NCI-H226 (cell line): ENCODE results near the gene FYN.
"Not testable (repeated sequence)": the region's sequence is repeated elsewhere in the genome, so short reads cannot be mapped to it uniquely, and the experiment has no call there.

Experiments used
- DNase-seq: peaks from one replicate; pipeline ENCODE4 v3.0.0-alpha.2; 2015

The FYN gene

GRCh38 chr6:111648100-111648499 is 225.2 kb downstream of the FYN start:
- no peak for DNase-seq

- DNase-seq, result no peak
Observed at GRCh38 chr6:111646942-111647341, 226.3 kb downstream of the FYN start.

GRCh38 chr6:111646034-111646433 is 227.2 kb downstream of the FYN start:
- DNase-seq, result no peak

GRCh38 chr6:111644893-111645430 is 228.3 kb downstream of the FYN start:
- DNase-seq, result no peak

DNA sequence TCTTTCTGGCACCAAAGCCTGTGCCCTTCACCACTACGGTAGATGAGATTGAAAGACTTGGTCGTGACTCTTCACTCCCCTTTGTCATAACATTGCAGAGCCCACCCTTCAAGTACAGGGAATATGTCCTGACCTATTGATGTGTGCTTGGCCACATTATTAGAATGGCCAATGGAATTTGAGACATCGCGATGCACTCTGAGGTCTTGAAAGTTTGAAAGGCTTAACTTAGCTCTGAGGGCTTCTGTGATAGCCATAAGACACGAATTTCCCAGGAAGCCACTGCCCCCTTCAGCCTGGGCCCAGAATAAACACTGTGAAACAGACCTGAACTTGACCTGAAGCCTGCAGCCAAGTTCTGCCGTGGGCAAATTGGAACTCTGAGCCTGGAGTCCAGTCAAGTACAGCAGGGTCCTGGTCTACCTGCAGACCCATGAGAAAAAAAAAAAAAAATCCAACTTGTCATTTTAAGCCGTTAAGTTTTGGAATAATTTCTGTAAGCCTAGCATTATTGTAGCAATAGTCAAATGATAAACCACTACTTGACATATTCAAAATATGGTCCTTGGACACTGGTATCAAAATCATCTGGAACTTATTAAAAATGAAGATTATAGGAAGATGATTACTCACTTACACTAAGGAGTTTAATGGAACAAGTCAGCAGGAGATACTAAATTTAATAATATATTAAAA is 230.6 kb downstream of the FYN start:
- DNase-seq, result peak; percentile 43

GRCh38 chr6:111639266-111639665 is 234.0 kb downstream of the FYN start:
- no peak for DNase-seq

GRCh38 chr6:111634981-111635380 is 238.3 kb downstream of the FYN start:
- DNase-seq, result not testable (repeated sequence)

DNA sequence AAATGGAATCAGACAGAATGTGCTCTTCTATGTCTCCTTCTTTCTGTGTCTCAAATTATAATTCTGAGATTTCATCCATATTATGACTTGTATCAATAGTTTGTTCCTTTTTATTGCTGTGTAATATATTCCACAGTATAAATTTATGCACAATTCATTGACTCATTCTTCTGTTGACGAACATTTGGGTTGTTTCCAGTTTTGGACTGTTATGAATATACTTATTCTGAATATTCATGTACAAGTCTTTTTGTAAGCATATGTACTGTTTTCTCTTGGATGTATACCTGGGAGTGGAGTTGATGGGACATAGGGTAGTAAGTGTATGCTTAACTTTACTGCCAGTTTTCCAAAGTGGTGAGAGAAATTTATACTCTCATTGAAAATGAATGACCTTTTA is 239.4 kb downstream of the FYN start:
- no peak for DNase-seq

DNA sequence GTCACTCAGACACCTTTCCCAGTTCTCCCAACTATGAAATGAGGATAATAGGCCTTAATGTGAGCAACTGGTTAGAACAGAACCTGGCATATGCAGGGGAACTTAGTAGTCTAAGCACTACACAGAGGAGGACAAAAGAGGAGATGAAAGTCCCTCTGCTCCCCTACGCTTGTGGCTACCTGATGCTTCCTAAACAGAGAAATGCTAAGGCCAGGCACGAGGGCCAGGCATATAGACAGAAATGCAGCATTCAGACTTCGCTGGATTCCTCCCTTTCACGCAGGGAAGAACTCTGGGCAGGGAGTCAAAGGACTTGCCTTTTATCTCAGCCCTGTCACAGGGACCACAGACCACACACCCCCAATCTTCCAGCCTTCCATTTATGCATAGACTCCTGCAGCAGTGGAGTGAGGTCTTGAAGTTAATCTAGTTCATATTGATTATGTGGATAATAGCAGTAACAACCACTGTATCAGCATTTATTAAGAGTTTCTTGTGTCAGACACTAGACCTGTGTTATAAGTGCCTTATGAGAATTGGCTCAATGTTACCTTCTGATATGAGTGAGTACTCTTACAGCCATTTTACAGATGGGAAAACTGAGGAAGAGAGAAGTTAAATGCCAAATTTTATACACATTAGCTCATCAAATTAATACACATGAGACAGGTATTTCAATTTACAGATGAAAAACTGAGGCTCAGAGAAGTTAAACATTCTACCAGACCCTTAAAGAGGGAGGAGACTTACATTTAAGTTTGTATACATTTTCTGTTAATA is 240.6 kb downstream of the FYN start:
- DNase-seq, result no peak

- no peak for DNase-seq
Observed at GRCh38 chr6:111631903-111632460, 241.3 kb downstream of the FYN start.

DNA sequence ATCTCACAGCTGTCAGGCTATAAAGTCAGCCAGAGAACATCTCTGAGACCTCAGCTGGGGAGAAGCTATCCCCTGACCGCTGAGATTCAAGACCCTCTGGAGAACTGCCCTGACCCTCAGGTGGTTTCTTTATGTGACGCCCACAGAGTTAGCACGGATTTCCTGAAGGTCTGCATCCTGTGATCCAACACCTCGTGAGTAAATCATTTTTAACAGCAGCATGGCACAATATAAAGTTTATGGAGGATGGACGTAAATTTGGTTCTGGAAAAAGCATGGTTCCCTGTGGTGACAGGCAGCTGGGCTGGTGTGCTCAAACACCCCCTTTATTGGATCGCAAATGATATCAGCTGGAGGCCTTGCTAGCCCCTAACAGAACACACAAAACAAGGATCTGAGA is 242.2 kb downstream of the FYN start:
- DNase-seq, result no peak

DNA sequence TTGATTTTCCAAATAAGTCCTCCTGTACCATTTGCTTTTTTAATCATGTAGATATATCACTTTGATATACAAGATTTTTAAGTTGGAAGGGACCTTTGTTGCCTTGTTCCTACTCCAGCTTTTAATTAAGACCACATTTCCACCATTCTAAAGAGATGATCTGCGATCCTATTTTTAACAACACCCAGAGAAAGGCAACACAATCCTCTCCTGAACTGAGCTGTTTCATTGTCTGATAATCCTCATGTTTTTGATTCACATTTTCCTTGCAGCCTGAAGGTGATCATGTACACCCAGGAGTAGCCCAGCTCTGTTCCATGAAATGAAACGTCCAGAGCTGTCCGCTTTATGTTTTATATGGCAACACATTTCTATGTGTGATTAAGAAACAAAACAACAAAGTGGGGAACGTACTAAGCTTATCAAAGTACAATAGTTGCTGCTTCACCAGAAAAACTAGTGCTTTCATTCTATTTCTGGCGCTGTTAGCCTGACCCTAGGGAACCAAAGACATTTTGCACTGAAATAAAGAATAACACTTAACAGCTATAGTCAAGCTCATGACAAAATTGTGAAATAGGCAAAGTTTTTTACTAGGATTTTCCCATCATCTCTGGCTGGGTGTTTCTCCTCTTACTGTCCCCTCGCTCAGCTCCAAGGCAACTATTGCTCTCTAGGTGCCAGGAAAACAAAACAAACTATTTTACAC is 245.0 kb downstream of the FYN start:
- DNase-seq, result no peak

- no peak for DNase-seq
Observed at GRCh38 chr6:111626441-111626840, 246.8 kb downstream of the FYN start.

GRCh38 chr6:111625461-111626391 is 247.5 kb downstream of the FYN start:
- no peak for DNase-seq

- no peak for DNase-seq
Observed at GRCh38 chr6:111625099-111625416, 248.2 kb downstream of the FYN start.

DNA sequence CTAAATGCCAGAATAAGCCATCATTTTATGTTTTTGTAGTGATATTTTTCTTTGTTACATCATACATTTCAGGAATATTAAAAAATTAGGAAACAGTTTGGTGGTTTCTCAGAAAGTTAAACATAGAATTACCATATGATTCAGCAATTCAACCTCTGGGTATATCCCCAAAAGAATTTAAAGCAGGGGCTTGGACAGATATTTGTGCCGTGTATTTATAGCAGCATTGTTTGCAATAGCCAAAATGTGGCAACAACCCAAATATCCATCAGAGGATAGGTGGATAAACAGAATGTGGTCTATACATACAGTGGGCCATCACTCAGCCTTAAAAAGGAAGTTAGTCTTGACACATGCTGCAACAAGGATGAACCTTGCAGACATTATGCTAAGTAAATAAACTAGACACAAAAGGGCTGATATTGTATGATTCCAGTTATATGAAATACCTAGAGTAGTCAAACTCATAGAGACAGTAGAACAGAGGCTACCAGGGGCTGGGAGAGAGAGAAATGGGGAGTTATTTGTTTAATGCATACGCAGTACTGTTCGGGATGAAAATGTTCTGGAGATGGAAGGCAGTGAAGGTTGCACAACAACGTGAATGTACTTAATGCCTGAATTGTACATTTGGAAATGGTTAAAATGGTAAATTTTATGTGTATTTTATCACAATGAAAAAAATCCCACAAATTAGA is 248.7 kb downstream of the FYN start:
- no peak for DNase-seq

GRCh38 chr6:111623046-111623718 is 250.1 kb downstream of the FYN start:
- no peak for DNase-seq

DNA sequence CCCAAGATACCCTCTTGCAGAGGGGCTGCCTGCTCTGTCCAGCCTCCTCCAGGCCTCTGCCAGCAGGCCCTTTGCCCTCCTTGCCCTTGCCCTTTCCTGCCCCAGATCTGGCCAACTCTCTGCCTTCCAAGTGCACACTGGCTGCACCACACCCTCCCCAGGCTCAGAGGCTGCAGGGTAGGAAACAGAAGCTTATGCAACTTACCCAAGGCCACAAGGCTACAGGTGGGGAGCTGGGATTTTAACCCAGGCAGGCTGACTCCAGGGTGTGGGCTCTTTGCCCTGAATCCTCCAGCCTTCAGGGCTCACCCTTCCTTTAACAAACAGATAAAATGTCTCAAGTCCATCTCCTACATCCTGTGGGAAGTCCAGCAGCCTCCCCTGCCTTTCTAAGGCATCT is 253.1 kb downstream of the FYN start:
- peak; percentile 53 for DNase-seq

GRCh38 chr6:111618407-111618806 is 254.8 kb downstream of the FYN start:
- DNase-seq, result no peak

DNA sequence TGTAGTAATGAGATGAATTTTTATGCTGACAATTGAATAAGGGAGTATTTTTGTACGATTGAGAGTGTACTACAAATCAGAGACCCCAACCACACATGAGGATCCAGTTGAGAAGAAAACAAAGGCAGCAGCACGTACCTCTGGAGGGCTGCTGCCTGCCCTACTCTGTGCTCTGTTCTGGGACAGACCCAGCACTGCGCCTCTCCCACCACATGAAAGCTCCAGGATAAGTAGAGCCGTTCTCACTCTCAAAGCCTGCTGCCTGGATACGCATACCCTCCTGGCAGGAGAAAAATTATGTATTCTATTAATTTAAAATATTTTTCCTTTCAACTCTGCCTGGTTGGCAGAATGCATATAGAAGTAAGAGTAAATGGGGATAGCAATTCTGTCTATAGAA is 256.1 kb downstream of the FYN start:
- no peak for DNase-seq
